ENCODE results near the gene BMPR2.

DNA sequence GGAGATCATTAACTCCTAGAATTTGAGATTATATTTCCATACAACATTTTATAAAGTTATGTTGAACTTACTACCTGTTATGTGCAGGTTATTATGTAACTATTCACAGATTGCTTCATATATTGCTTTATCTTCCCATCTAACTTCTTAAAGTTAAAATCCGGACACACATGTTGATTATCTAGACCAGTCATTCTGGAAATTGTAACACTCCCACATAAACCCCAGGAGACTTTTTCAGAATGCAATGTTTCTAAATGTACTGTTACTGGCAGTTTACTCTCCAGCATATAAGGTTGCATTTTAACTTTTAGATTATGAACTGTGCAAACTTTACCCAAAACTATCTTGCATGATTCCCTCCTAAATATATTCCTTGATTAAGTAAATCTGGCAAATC, 188.1 kb downstream of the BMPR2 start:
- TF ChIP-seq, protein P1, sequence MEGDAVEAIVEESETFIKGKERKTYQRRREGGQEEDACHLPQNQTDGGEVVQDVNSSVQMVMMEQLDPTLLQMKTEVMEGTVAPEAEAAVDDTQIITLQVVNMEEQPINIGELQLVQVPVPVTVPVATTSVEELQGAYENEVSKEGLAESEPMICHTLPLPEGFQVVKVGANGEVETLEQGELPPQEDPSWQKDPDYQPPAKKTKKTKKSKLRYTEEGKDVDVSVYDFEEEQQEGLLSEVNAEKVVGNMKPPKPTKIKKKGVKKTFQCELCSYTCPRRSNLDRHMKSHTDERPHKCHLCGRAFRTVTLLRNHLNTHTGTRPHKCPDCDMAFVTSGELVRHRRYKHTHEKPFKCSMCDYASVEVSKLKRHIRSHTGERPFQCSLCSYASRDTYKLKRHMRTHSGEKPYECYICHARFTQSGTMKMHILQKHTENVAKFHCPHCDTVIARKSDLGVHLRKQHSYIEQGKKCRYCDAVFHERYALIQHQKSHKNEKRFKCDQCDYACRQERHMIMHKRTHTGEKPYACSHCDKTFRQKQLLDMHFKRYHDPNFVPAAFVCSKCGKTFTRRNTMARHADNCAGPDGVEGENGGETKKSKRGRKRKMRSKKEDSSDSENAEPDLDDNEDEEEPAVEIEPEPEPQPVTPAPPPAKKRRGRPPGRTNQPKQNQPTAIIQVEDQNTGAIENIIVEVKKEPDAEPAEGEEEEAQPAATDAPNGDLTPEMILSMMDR (IDR thresholded peaks at IDR 0.05) = no peak
- TF ChIP-seq POLR2A (IDR thresholded peaks at IDR 0.05) = no peak

Data from breast epithelium (tissue), 3 donors.